ENCODE measurements around the gene PDGFD.

PDGFD gene

GRCh38 chr11:104164028-104164520 lies at the start of gene PDGFD:
TSS of gene PDGFD (minus strand) at chr11:104164147.
- H3K4me3 ChIP-seq (ENCODE audit: severe bottlenecking) = peak within 1 kb of the TSS; percentile 27
- no peaks in the 10 kb centered on the region for H3K27me3 ChIP-seq (ENCODE audit: insufficient read depth, poor library complexity, severe bottlenecking)
- no peak within 1 kb of the TSS for H3K27ac ChIP-seq (ENCODE audit: poor library complexity, severe bottlenecking)
- H3K36me3 ChIP-seq (ENCODE audit: low read depth) = no peaks in the 10 kb centered on the region
- ATAC-seq (ENCODE audit: low read depth) (peak; percentile 84), DNase-seq (ENCODE audit: low spot score) (peak; percentile 55)
- no peaks in the 10 kb centered on the region for H3K9me3 ChIP-seq (ENCODE audit: severe bottlenecking)
- no peaks in the 10 kb centered on the region for H3K4me1 ChIP-seq (ENCODE audit: insufficient read depth, poor library complexity, severe bottlenecking)
- TF ChIP-seq, protein P1, sequence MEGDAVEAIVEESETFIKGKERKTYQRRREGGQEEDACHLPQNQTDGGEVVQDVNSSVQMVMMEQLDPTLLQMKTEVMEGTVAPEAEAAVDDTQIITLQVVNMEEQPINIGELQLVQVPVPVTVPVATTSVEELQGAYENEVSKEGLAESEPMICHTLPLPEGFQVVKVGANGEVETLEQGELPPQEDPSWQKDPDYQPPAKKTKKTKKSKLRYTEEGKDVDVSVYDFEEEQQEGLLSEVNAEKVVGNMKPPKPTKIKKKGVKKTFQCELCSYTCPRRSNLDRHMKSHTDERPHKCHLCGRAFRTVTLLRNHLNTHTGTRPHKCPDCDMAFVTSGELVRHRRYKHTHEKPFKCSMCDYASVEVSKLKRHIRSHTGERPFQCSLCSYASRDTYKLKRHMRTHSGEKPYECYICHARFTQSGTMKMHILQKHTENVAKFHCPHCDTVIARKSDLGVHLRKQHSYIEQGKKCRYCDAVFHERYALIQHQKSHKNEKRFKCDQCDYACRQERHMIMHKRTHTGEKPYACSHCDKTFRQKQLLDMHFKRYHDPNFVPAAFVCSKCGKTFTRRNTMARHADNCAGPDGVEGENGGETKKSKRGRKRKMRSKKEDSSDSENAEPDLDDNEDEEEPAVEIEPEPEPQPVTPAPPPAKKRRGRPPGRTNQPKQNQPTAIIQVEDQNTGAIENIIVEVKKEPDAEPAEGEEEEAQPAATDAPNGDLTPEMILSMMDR (IDR thresholded peaks at IDR 0.05; ENCODE audit: poor library complexity, severe bottlenecking) = peak; percentile 27

- no peak overlapping the region for H3K4me3 ChIP-seq (ENCODE audit: severe bottlenecking)
- H3K9me3 ChIP-seq (ENCODE audit: severe bottlenecking) = no peaks in the 10 kb centered on the region
- ATAC-seq (ENCODE audit: low read depth) (no peak), DNase-seq (ENCODE audit: low spot score) (no peak)
- no peaks in the 10 kb centered on the region for H3K36me3 ChIP-seq (ENCODE audit: low read depth)
- no peaks in the 10 kb centered on the region for H3K27me3 ChIP-seq (ENCODE audit: insufficient read depth, poor library complexity, severe bottlenecking)
- H3K4me1 ChIP-seq (ENCODE audit: insufficient read depth, poor library complexity, severe bottlenecking) = no peaks in the 10 kb centered on the region
- TF ChIP-seq, protein P1 (IDR thresholded peaks at IDR 0.05; ENCODE audit: poor library complexity, severe bottlenecking) = no peak
- H3K27ac ChIP-seq (ENCODE audit: poor library complexity, severe bottlenecking) = no peak overlapping the region
These were observed 43.0 kb upstream of the PDGFD start for GRCh38 chr11:104206936-104207335.

GRCh38 chr11:104205838-104206237 lies 41.9 kb upstream of the PDGFD start:
- Histone ChIP-seq H3K4me1 (ENCODE audit: insufficient read depth, poor library complexity, severe bottlenecking) (no peaks in the 10 kb centered on the region), H3K27me3 (ENCODE audit: insufficient read depth, poor library complexity, severe bottlenecking) (no peaks in the 10 kb centered on the region), H3K36me3 (ENCODE audit: low read depth) (no peaks in the 10 kb centered on the region), H3K27ac (ENCODE audit: poor library complexity, severe bottlenecking) (no peak overlapping the region), H3K9me3 (ENCODE audit: severe bottlenecking) (no peaks in the 10 kb centered on the region), H3K4me3 (ENCODE audit: severe bottlenecking) (no peak overlapping the region)
- ATAC-seq (ENCODE audit: low read depth) (no peak), DNase-seq (ENCODE audit: low spot score) (no peak)
- TF ChIP-seq, protein P1 (IDR thresholded peaks at IDR 0.05; ENCODE audit: poor library complexity, severe bottlenecking) = no peak

DNA sequence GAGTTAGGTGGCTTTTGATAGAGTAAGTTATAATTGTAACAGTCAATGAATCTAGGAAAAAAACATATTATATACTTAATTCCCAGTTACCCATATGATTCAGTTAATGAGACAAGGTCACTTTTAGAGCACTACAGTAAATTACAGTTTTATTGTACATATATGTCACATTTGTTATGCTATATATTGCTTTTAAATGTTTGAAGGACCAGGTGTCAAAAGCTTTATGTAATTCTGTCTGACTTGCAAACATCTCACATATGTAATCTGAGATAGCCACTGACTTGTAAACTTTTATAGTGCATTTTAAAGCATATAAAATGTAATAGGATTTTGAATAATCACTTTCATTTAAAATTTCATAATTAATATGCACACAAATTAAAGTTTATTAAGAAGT lies 36.7 kb upstream of the PDGFD start:
- no peaks in the 10 kb centered on the region for H3K4me1 ChIP-seq (ENCODE audit: insufficient read depth, poor library complexity, severe bottlenecking)
- ATAC-seq (ENCODE audit: low read depth) = no peak
- DNase-seq (ENCODE audit: low spot score) = no peak
- no peaks in the 10 kb centered on the region for H3K27me3 ChIP-seq (ENCODE audit: insufficient read depth, poor library complexity, severe bottlenecking)
- no peak overlapping the region for H3K4me3 ChIP-seq (ENCODE audit: severe bottlenecking)
- TF ChIP-seq, protein P1 (IDR thresholded peaks at IDR 0.05; ENCODE audit: poor library complexity, severe bottlenecking) = no peak
- no peaks in the 10 kb centered on the region for H3K36me3 ChIP-seq (ENCODE audit: low read depth)
- H3K27ac ChIP-seq (ENCODE audit: poor library complexity, severe bottlenecking) = no peak overlapping the region
- H3K9me3 ChIP-seq (ENCODE audit: severe bottlenecking) = no peaks in the 10 kb centered on the region

GRCh38 chr11:104199053-104199452 lies 35.1 kb upstream of the PDGFD start:
- H3K27me3 ChIP-seq (ENCODE audit: insufficient read depth, poor library complexity, severe bottlenecking) = no peaks in the 10 kb centered on the region
- H3K9me3 ChIP-seq (ENCODE audit: severe bottlenecking) = no peaks in the 10 kb centered on the region
- DNase-seq (ENCODE audit: low spot score) (no peak), ATAC-seq (ENCODE audit: low read depth) (no peak)
- TF ChIP-seq, protein P1 (IDR thresholded peaks at IDR 0.05; ENCODE audit: poor library complexity, severe bottlenecking) = no peak
- H3K36me3 ChIP-seq (ENCODE audit: low read depth) = no peaks in the 10 kb centered on the region
- H3K27ac ChIP-seq (ENCODE audit: poor library complexity, severe bottlenecking) = no peak overlapping the region
- no peaks in the 10 kb centered on the region for H3K4me1 ChIP-seq (ENCODE audit: insufficient read depth, poor library complexity, severe bottlenecking)
- no peak overlapping the region for H3K4me3 ChIP-seq (ENCODE audit: severe bottlenecking)
